ENCODE measurements around the gene PSAPL1.
"Not testable (repeated sequence)": the region's sequence is repeated elsewhere in the genome, so short reads cannot be mapped to it uniquely, and the experiment has no call there.

PSAPL1 gene

GRCh38 chr4:7458477-7458876, 23.7 kb upstream of the PSAPL1 start:
- no peak for DNase-seq (ENCODE audit: low read depth in 1 of 2, low spot score in 1 of 2)

DNA sequence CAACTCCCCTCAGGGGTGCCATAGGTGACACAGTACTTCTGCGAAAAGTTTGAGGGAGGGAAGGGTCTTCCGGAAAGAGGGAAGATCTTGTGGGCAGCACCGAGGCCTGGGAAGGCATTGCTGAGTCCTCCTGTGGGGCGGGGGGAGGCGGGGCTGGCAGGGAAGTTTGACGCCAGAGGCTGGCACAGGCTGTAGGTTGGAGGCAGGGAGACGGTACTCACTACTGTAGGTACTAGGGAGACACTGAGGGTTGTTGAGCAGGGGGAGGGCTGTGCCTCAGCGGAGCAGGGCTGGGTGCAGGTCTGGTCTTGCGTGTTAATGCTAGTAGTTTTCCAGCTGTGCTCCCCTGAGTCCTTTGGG, 23.3 kb upstream of the PSAPL1 start:
- DNase-seq (ENCODE audit: low read depth in 1 of 2, low spot score in 1 of 2) = no peak

DNA sequence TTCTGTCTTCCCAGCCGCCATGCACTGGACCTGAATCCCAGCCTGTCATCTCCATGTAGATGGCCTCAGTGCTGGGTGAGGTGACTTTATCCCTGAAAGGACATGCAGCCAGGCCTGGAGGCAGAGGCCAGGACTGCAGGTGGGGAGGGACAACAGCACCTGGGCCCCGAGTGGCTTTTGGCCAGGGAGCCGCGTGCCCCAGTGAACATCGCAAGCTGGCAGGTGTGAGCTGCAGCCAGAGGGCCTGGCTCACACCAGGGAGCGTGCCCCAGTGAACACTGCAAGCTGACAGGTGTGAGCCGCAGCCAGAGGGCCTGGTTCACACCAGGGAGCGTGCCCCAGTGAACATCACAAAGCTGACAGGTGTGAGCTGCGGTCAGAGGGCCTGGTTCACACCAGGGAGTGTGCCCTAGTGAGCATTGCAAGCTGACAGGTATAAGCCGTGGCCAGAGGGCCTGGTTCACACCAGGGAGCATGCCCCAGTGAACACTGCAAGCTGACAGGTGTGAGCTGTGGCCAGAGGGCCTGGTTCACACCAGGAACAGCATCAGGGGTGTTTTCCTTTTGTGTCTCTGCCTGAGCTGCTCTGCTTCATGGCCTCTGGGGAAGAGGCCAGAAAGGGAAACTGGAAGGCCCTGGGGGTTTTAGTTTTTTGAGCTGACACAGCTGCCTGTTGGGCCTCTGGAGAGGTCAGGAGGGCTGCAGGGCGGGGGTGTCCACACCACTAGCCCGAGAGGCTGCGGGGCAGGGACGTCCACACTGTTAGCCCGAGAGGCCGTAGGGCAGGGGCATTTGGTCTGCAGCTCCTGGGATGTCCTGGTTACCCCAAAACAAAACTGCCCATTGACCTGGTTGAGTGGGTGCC, 22.7 kb upstream of the PSAPL1 start:
- no peak for DNase-seq (ENCODE audit: low read depth in 1 of 2, low spot score in 1 of 2)

DNA sequence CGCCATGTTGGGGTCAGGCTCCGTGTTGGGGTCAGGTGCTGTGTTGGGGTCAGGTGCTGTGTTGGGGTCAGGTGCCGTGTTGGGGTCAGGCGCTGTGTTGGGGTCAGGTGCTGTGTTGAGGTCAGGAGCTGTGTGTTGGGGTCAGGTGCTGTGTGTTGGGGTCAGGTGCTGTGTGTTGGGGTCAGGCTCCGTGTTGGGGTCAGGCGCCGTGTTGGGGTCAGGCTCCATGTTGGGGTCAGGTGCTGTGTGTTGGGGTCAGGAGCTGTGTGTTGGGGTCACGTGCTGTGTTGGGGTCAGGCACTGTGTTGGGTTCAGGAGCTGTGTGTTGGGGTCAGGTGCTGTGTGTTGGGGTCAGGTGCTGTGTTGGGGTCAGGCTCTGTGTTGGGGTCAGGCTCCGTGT, 18.1 kb upstream of the PSAPL1 start:
- DNase-seq (ENCODE audit: low read depth in 1 of 2, low spot score in 1 of 2) = not testable (repeated sequence)

GRCh38 chr4:7451800-7452199, 17.1 kb upstream of the PSAPL1 start:
- DNase-seq (ENCODE audit: low read depth in 1 of 2, low spot score in 1 of 2) = no peak

DNA sequence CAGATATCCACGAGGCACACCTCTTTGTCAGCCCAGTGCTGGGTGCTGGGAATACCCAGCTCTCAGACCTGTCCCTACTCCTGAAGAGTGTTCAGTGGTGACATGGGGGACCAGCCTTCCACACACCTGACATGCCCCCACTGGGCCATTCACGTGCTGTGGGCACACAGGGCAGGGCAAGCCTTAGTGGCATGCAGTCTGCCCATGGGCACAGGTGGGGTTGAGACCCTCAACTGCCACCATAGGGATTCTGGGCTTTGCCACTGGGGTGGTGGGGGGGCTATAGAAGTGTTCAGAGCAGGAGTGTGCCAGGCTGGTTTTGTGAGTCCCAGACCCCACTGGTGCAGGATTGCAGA, 16.7 kb upstream of the PSAPL1 start:
- no peak for DNase-seq (ENCODE audit: low read depth in 1 of 2, low spot score in 1 of 2)

GRCh38 chr4:7450775-7451433, 16.2 kb upstream of the PSAPL1 start:
- DNase-seq (ENCODE audit: low read depth in 1 of 2, low spot score in 1 of 2) = no peak

GRCh38 chr4:7448036-7448435, 13.3 kb upstream of the PSAPL1 start:
- DNase-seq (ENCODE audit: low read depth in 1 of 2, low spot score in 1 of 2) = no peak

DNA sequence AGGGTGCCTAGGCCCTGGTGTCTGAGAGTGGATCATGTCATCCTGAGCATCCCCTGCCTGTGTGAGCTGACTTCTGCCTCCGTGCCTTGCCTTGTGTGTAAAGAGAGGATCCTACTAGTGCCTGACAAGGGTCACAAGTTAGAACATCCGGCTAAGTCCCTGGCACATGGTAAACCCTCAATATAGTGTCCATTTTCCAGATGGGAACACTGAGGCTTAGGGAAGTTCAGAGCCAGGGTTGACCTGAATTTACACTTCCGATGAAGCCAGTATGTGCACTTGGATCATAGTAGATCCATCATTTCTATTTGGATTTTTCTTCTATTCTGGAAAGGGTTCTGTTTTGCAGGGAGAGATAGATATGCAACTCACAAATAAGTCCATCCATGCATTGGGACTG, 12.5 kb upstream of the PSAPL1 start:
- no peak for DNase-seq (ENCODE audit: low read depth in 1 of 2, low spot score in 1 of 2)

DNA sequence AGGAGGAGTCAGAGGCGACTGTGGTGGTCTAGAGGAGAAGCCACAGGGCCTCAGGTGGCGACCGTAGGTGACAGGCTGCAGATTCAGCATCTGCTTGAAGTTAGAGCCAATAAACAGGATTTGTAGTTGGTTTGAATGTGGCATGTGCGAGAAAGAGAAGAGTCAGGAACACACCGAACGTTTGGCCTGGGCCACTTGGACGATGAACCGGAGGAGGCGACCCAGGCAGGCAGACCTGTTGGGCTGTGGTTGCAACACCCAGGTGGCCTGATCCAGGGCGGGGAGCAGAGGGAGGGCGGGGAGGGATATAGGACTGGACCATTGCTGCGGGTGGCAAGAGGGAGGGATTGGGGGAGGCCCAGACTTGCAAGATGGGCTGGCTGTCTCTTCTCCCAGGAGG, 10.0 kb upstream of the PSAPL1 start:
- DNase-seq (ENCODE audit: low read depth in 1 of 2, low spot score in 1 of 2) = no peak

- DNase-seq (ENCODE audit: low read depth in 1 of 2, low spot score in 1 of 2) = no peak
Measured at GRCh38 chr4:7444314-7444713, 9.6 kb upstream of the PSAPL1 start.

- DNase-seq (ENCODE audit: low read depth in 1 of 2, low spot score in 1 of 2) = no peak
Measured at GRCh38 chr4:7442574-7443162, 7.9 kb upstream of the PSAPL1 start.

DNA sequence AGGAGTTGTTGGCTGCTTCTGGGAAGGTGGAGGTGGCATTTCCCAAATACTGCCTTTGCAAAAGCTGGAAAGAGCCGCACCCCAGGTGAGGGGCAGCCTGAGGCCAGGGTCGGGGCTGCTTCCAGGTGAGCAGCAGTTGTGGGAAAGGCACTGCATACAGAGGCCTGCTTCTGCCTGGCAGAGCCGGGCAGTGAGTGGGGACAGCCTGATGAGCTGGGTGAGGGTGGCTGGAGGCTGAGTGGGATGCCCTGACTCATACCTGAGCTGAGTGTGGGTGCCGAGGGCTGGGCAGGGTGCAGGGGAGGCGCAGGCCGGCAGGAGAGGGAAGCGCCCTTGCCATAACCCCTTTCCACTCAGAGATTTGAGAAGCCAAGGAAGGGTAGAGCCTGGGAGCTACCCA, 6.5 kb upstream of the PSAPL1 start:
- DNase-seq (ENCODE audit: low read depth in 1 of 2, low spot score in 1 of 2) = no peak

GRCh38 chr4:7439699-7440098, 5.0 kb upstream of the PSAPL1 start:
- no peak for DNase-seq (ENCODE audit: low read depth in 1 of 2, low spot score in 1 of 2)

DNA sequence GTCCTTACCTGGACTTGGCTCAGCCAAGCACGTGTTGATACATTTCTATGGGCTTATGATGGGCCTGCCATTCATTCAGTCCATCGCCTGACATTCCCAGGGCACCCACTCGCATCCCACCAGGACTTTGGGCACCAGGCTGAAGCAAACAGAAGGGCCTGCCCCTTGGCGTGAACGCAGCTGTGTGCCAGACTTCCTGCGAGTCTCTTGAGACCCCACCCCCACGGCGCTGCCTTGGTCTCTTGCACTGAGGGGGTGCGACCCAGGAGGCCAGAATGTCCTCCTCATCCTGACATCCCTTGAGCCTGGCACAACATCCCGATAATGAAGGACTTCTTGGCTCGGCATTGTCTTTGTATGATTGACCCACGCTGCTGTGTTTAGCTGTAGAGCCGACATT, 1.5 kb upstream of the PSAPL1 start:
- no peak for DNase-seq (ENCODE audit: low read depth in 1 of 2, low spot score in 1 of 2)

DNA sequence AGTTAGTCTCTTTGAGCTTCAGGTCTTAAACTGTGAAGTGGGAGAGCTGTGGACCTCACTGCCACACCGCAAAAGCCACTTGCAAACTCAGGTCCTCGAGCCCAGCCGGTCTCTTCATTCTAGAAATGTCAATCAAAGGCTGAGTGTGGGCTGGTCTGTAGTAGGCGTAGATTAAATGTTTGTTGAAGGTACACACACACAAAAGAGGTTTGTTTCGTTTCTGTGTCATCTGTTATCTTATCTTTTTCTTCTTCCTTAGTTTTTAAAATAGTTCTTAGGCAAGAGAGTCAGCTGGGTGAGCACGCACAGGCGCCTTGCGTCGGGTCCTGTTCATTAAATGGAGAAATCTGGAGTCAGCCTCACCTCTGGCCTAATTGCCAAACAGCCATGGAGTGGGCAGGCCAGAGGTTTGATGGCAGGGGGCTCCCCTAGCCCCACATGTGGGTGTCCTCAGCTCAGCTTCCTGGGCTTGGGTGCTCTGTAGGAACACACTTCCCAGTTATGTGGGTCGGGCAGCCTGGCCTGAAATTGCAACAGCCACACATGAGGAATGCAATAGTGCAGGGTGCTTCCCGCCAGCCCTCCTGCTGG, 836 bp upstream of the PSAPL1 start:
- DNase-seq (ENCODE audit: low read depth in 1 of 2, low spot score in 1 of 2) = no peak

- no peak for DNase-seq (ENCODE audit: low read depth in 1 of 2, low spot score in 1 of 2)
Measured at GRCh38 chr4:7434141-7434765, 477 bp downstream of the PSAPL1 start.

GRCh38 chr4:7433376-7434140, 1.2 kb downstream of the PSAPL1 start:
- no peak for DNase-seq (ENCODE audit: low read depth in 1 of 2, low spot score in 1 of 2)

DNA sequence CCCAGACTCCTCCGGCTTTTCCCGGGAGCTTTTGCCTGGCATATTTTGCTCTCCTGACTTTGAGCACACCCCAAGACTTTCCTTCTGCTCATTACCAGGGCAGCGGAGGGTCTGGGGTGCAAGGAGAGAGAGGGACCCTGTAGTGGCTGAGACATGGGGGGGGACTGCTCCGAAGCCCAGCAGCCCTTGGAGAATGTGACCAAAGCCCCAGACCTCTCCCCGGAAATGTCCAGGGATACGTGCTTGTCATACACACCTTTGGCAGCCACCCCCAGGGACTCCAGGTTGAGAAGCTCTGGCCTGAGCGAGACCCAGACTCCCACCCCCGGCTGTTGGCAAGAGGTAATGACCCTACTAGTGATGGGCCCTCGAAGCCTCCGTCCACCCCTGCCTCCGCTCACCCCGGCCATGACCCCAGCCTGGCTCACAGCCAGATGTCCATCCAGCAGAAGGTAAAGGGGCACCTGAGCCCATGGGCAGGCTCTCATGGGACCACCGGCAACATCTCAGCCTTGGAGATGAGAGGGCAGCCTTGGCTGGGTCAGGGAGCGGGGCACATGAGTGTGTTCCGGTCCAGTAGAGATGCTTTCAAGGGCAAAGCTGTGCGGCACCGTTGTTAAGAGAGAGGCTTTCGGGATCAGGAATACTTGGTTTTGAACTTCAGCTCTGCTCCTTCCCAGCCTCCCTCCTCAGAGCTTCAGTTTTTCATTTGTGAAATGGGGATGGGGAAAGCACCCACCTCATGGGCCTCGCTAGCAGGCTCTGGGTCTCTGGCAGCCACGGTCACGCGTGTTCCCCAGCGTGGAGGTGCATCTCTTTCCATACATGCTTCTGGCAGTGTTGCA, 2.0 kb downstream of the PSAPL1 start:
- DNase-seq (ENCODE audit: low read depth in 1 of 2, low spot score in 1 of 2) = no peak

All from stimulated activated CD4-positive, alpha-beta T cell treated with anti-CD3 and anti-CD28 coated beads, Interleukin-15, amount 100 ng/mL, for 1 hour (primary cell).